ENCODE measurements around the gene USH2A. TPM values are rescaled to one million over a fixed set of nuclear protein-coding genes. Genes with fewer than 3 reads are reported as not detected.

Gene USH2A
- total RNA-seq, 1 donor from 2014 or later: not detected

DNA sequence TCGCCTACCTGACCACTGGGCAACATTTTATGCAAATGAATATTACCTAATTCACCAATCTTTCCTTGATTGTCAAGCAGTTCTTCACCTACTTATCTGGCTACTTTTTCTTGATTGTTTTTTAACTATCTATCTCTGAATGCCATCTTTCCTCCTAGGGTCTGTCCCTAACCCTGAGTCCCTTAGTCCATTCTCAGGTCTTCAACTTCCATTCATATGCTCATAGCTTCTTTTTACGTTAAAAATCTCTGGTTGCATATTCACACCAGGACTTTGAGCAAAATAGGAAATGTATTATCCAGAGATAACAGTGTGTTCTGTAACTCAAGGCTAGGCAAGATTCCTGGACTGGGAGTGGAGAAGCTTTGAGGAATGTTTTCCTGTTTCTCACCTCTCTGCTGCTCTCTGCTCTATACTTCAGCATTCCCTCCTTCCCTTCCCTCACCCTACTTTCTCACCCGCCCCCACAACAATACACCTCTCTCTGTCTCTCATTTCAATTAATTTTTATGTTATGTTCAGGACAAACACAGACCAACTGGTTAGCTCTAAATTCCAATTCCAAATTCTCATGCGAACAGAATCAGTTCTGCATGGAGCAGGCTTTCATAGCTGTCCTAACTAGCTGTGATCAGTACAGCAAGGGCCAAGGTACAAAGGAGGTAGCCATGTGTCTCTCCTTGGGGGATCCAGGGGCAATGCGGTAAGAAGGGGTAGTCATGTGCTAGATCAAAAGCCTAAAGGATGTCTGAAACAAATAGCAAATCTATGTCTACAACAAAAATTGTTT lies 278.4 kb downstream of the USH2A start:
- TF ChIP-seq, protein P1, sequence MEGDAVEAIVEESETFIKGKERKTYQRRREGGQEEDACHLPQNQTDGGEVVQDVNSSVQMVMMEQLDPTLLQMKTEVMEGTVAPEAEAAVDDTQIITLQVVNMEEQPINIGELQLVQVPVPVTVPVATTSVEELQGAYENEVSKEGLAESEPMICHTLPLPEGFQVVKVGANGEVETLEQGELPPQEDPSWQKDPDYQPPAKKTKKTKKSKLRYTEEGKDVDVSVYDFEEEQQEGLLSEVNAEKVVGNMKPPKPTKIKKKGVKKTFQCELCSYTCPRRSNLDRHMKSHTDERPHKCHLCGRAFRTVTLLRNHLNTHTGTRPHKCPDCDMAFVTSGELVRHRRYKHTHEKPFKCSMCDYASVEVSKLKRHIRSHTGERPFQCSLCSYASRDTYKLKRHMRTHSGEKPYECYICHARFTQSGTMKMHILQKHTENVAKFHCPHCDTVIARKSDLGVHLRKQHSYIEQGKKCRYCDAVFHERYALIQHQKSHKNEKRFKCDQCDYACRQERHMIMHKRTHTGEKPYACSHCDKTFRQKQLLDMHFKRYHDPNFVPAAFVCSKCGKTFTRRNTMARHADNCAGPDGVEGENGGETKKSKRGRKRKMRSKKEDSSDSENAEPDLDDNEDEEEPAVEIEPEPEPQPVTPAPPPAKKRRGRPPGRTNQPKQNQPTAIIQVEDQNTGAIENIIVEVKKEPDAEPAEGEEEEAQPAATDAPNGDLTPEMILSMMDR (IDR thresholded peaks at IDR 0.05): no peak
- DNase-seq (ENCODE audit: low spot score in 2 of 2): no peak
- intact Hi-C loops (cut with DNase I): no loop called here
- no peaks in the 10 kb centered on the region for H3K9me3 ChIP-seq
- H3K36me3 ChIP-seq: no peaks in the 10 kb centered on the region
- no peak overlapping the region for H3K27ac ChIP-seq
- H3K4me3 ChIP-seq: no peak overlapping the region
- H3K4me1 ChIP-seq: no peaks in the 10 kb centered on the region
- no peaks in the 10 kb centered on the region for H3K27me3 ChIP-seq

DNA sequence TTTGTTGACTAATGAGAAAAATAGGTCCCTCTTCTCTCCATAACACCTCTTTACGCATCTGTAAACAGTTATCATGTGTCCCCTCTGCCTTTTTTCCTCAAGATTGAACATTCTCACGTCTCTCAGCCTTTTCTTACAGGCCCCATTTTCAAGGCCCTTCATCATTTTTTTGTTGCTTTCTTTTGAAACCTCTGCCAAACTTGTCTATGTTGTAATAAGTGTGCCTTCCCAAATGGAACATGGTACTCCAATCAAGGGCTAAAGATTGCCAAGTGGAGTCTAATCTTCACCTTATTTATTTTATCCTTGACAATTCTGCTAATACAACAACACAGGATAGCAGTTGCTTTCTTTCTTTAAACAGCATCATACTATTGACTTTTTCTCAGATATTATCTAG lies 280.3 kb downstream of the USH2A start:
- intact Hi-C loops (cut with DNase I): no loop called here
- H3K27ac ChIP-seq: no peak overlapping the region
- no peak overlapping the region for H3K4me3 ChIP-seq
- H3K4me1 ChIP-seq: no peaks in the 10 kb centered on the region
- no peaks in the 10 kb centered on the region for H3K27me3 ChIP-seq
- no peaks in the 10 kb centered on the region for H3K36me3 ChIP-seq
- H3K9me3 ChIP-seq: no peaks in the 10 kb centered on the region
- no peak for DNase-seq (ENCODE audit: low spot score in 2 of 2)
- TF ChIP-seq, protein P1 (IDR thresholded peaks at IDR 0.05): no peak

DNA sequence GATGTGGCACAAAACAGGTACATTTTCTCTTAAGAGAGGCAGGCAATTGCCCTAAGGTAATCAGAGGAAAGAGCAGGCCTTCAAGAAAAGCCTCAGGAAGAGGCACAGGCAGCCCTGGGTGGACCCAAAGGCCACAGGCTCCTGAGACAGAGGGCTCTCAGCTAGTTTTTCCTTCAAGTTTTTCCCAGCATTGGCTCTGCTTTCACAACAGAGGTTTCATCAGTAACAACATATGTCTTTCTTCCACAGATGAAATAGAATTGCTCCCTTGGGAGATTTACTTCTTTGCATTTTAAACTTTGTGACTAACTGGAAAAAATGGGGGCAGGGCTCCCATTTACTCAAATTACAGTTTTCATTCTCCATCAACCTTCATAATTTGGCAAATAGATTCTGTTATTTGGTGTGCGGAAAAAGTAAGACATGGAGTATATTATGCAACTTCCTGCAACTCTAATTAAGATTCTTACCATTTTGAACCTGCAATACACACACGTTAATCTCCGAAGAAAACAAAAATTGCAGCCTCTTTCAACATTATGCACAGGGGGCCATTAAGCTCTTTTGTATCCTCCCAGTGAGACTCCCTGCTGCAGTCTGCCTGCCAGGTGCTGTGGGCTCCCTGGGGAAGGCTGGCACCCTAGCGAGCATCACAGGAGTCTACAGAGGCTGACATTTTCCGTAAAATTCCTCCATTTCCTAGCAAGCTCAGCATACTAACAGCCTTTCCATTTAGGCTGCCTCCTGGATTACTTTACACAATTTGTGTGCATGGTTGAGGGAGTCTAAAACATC lies 282.3 kb downstream of the USH2A start:
- Histone ChIP-seq H3K4me3 (no peak overlapping the region), H3K9me3 (no peaks in the 10 kb centered on the region), H3K27me3 (no peaks in the 10 kb centered on the region), H3K4me1 (no peaks in the 10 kb centered on the region), H3K27ac (no peak overlapping the region), H3K36me3 (no peaks in the 10 kb centered on the region)
- intact Hi-C loops (cut with DNase I): no loop called here
- TF ChIP-seq, protein P1 (IDR thresholded peaks at IDR 0.05): no peak
- no peak for DNase-seq (ENCODE audit: low spot score in 2 of 2)

DNA sequence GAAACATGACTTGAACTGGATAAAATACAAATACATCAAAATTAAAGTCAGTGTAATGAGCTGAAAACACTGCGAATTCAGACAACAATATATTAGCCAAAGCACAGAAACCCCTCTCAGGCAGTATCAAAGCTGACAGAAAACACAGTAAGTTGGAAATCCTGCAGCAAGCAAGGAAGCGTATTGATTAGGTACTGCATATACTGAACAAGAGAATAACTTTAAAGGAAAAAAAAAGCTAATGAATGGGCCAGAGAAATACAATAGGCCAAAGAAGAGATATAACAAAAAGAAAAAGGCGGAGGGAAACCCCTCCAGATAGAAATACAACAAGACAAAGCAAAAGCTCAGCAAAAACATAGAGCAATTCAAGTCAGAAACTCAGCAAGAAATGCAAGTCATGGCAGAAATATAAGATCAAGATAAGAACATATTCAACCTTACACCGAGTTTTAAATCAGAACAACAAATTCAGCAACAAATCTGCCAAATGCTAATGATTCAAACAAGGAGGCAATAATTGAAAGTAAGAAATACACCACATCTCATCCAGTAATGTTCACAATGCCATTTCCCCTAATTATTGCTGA lies 299.0 kb downstream of the USH2A start:
- Histone ChIP-seq H3K9me3 (no peaks in the 10 kb centered on the region), H3K27ac (no peak overlapping the region), H3K4me3 (no peak overlapping the region), H3K4me1 (no peaks in the 10 kb centered on the region), H3K27me3 (no peaks in the 10 kb centered on the region), H3K36me3 (no peaks in the 10 kb centered on the region)
- intact Hi-C loops (cut with DNase I): no loop called here
- DNase-seq (ENCODE audit: low spot score in 2 of 2): no peak
- TF ChIP-seq, protein P1 (IDR thresholded peaks at IDR 0.05): no peak

DNA sequence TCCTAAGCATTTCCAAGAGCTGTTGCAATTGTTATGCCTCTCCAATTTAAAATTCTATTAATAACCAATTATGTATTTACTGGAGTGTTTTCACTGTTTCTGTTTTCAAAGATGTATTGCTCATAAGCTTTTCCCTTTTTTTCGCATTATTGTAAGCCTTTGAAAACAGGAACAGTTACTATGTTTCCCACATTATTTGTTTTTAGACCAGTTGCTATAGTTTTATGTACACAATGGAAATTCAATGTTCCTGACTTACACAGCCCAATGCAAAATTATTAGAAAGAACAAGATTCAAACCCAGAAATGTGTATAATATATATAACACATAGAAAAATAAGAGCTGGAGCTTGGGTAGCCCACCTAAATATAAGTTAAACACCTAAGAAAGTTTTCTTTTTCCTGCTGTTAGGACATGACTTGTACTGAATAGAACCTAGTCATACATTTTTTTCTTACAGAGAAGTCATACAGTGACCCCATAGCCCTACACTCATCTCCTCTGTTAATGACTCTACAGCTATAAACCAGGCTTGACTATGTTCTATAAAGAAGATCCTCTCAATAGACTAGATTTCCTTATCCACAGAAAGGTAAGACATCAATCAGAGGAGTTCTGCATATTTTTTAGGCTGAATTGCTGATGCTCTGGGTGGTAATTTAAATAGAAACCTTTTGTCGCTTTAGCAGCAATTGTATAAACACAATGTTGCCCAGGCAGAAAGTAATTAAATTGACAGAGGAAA lies 299.6 kb downstream of the USH2A start:
- TF ChIP-seq, protein P1 (IDR thresholded peaks at IDR 0.05): no peak
- Histone ChIP-seq H3K4me1 (no peaks in the 10 kb centered on the region), H3K4me3 (no peak overlapping the region), H3K27ac (no peak overlapping the region), H3K9me3 (no peaks in the 10 kb centered on the region), H3K36me3 (no peaks in the 10 kb centered on the region), H3K27me3 (no peaks in the 10 kb centered on the region)
- DNase-seq (ENCODE audit: low spot score in 2 of 2): no peak
- intact Hi-C loops (cut with DNase I): no loop called here

All from ascending aorta (tissue), 2 donors.